ENCODE measurements around the gene ENTPD1. TPM values are rescaled to one million over a fixed set of nuclear protein-coding genes. Genes with fewer than 3 reads are reported as not detected.

ENTPD1 gene
- total and polyA plus RNA-seq, 10 of the 15 experiments (the other 5 are each of a cell fraction or from before 2014, with no cell fraction given): 110 to 413 (median 161) TPM

GRCh38 chr10:95837783-95838182 is 81.8 kb downstream of the ENTPD1 start (continued):
- TF ChIP-seq ZNF592 (IDR thresholded peaks at IDR 0.05) (peak; percentile 70; the same call in 1 of the 2 replicates), CHD1 (IDR thresholded peaks at IDR 0.05; ENCODE audit: low read depth, low read length) (no peak), ZNF274 (IDR thresholded peaks at IDR 0.05; ENCODE audit: insufficient read depth, insufficient read length) (no peak), ZSCAN29 (IDR thresholded peaks at IDR 0.05) (no peak; the same call in 1 of the 2 replicates), ELK1 (IDR thresholded peaks at IDR 0.05; ENCODE audit: low read depth, low read length) (no peak), USF1 (IDR thresholded peaks at IDR 0.05; ENCODE audit: borderline replicate concordance, extremely low read length, insufficient read depth, low read depth, low read length) (peak; percentile 49), IKZF1 (conservative IDR thresholded peaks at IDR 0.05) (peak; percentile 98), POLR2AphosphoS5 (IDR thresholded peaks at IDR 0.05; ENCODE audit: low read length) (no peak), ZNF24 (IDR thresholded peaks at IDR 0.05) (no peak; the same call in 1 of the 2 replicates), SUZ12 (IDR thresholded peaks at IDR 0.05; ENCODE audit: unreplicated experiment) (no peak), GABPA (IDR thresholded peaks at IDR 0.05; ENCODE audit: low read depth) (peak; percentile 56; the same call in 1 of the 2 replicates), SREBF2 (IDR thresholded peaks at IDR 0.05; ENCODE audit: low read length) (no peak), TCF12 (IDR thresholded peaks at IDR 0.05; ENCODE audit: low read depth, low read length) (peak; percentile 62; the same call in 1 of the 2 replicates), BACH1 (IDR thresholded peaks at IDR 0.05; ENCODE audit: borderline replicate concordance) (no peak; the same call in 1 of the 2 replicates), MEF2A (IDR thresholded peaks at IDR 0.05; ENCODE audit: insufficient read depth, low read depth, low read length) (peak; percentile 100), LARP7 (IDR thresholded peaks at IDR 0.05) (no peak), RELA (IDR thresholded peaks at IDR 0.05; ENCODE audit: borderline replicate concordance, partially characterized antibody) (peak; percentile 77), RAD51 (IDR thresholded peaks at IDR 0.05) (peak; percentile 96), SIX5 (IDR thresholded peaks at IDR 0.05; ENCODE audit: low read depth, low read length, severe bottlenecking) (no peak), MEF2B (IDR thresholded peaks at IDR 0.05; ENCODE audit: partially characterized antibody, poor library complexity, severe bottlenecking) (peak; percentile 99), IRF5 (IDR thresholded peaks at IDR 0.05; ENCODE audit: borderline replicate concordance) (no peak)
